ENCODE measurements around the gene SLC17A4.

The SLC17A4 gene

GRCh38 chr6:25777856-25778649 is 23.5 kb downstream of the SLC17A4 start:
- no peaks in the 10 kb centered on the region for H3K4me1 ChIP-seq (ENCODE audit: control insufficient read depth, insufficient read depth, low read length)
- H3K9ac ChIP-seq (ENCODE audit: low read length in 2 of 2): no peak overlapping the region
- no peaks in the 10 kb centered on the region for H3K9me3 ChIP-seq (ENCODE audit: control insufficient read depth in 2 of 2, low read length in 2 of 2)
- no peak overlapping the region for H3K27ac ChIP-seq (ENCODE audit: low read length)
- H3K4me3 ChIP-seq (ENCODE audit: low read length in 2 of 2): no peak overlapping the region
- H3K27me3 ChIP-seq (ENCODE audit: control insufficient read depth in 1 of 2, insufficient read depth in 2 of 2, low read length in 2 of 2): no peaks in the 10 kb centered on the region
- H3K36me3 ChIP-seq (ENCODE audit: control insufficient read depth in 2 of 2, insufficient read depth in 2 of 2, low read length in 2 of 2): no peaks in the 10 kb centered on the region

- Histone ChIP-seq H3K4me3 (ENCODE audit: low read length in 2 of 2) (no peak overlapping the region), H3K27ac (ENCODE audit: low read length) (no peak overlapping the region), H3K4me1 (ENCODE audit: control insufficient read depth, insufficient read depth, low read length) (no peaks in the 10 kb centered on the region), H3K9me3 (ENCODE audit: control insufficient read depth in 2 of 2, low read length in 2 of 2) (no peaks in the 10 kb centered on the region), H3K27me3 (ENCODE audit: control insufficient read depth in 1 of 2, insufficient read depth in 2 of 2, low read length in 2 of 2) (no peaks in the 10 kb centered on the region), H3K9ac (ENCODE audit: low read length in 2 of 2) (no peak overlapping the region), H3K36me3 (ENCODE audit: control insufficient read depth in 2 of 2, insufficient read depth in 2 of 2, low read length in 2 of 2) (no peaks in the 10 kb centered on the region)
These were observed 26.6 kb downstream of the SLC17A4 start for GRCh38 chr6:25781134-25781533.

- Histone ChIP-seq H3K36me3 (ENCODE audit: control insufficient read depth in 2 of 2, insufficient read depth in 2 of 2, low read length in 2 of 2) (no peaks in the 10 kb centered on the region), H3K4me1 (ENCODE audit: control insufficient read depth, insufficient read depth, low read length) (no peaks in the 10 kb centered on the region), H3K4me3 (ENCODE audit: low read length in 2 of 2) (no peak overlapping the region), H3K9ac (ENCODE audit: low read length in 2 of 2) (no peak overlapping the region), H3K9me3 (ENCODE audit: control insufficient read depth in 2 of 2, low read length in 2 of 2) (no peaks in the 10 kb centered on the region), H3K27me3 (ENCODE audit: control insufficient read depth in 1 of 2, insufficient read depth in 2 of 2, low read length in 2 of 2) (no peaks in the 10 kb centered on the region), H3K27ac (ENCODE audit: low read length) (no peak overlapping the region)
These were observed 32.9 kb downstream of the SLC17A4 start for GRCh38 chr6:25787428-25787827.

- Histone ChIP-seq H3K4me3 (ENCODE audit: low read length in 2 of 2) (no peak overlapping the region), H3K9ac (ENCODE audit: low read length in 2 of 2) (no peak overlapping the region), H3K9me3 (ENCODE audit: control insufficient read depth in 2 of 2, low read length in 2 of 2) (no peaks in the 10 kb centered on the region)
These were observed 33.9 kb downstream of the SLC17A4 start for GRCh38 chr6:25788305-25788922.

GRCh38 chr6:25789475-25789874 is 34.9 kb downstream of the SLC17A4 start:
- no peaks in the 10 kb centered on the region for H3K27me3 ChIP-seq (ENCODE audit: control insufficient read depth in 1 of 2, insufficient read depth in 2 of 2, low read length in 2 of 2)
- no peaks in the 10 kb centered on the region for H3K9me3 ChIP-seq (ENCODE audit: control insufficient read depth in 2 of 2, low read length in 2 of 2)
- no peak overlapping the region for H3K9ac ChIP-seq (ENCODE audit: low read length in 2 of 2)
- no peak overlapping the region for H3K27ac ChIP-seq (ENCODE audit: low read length)
- H3K4me1 ChIP-seq (ENCODE audit: control insufficient read depth, insufficient read depth, low read length): no peaks in the 10 kb centered on the region
- H3K36me3 ChIP-seq (ENCODE audit: control insufficient read depth in 2 of 2, insufficient read depth in 2 of 2, low read length in 2 of 2): no peaks in the 10 kb centered on the region
- H3K4me3 ChIP-seq (ENCODE audit: low read length in 2 of 2): no peak overlapping the region

More at GRCh38 chr6:25788305-25788922, 33.9 kb downstream of the SLC17A4 start:
- H3K27me3 ChIP-seq (ENCODE audit: control insufficient read depth in 1 of 2, insufficient read depth in 2 of 2, low read length in 2 of 2): no peaks in the 10 kb centered on the region
- H3K27ac ChIP-seq (ENCODE audit: low read length): no peak overlapping the region
- H3K36me3 ChIP-seq (ENCODE audit: control insufficient read depth in 2 of 2, insufficient read depth in 2 of 2, low read length in 2 of 2): no peaks in the 10 kb centered on the region
- no peaks in the 10 kb centered on the region for H3K4me1 ChIP-seq (ENCODE audit: control insufficient read depth, insufficient read depth, low read length)

- Histone ChIP-seq H3K9me3 (ENCODE audit: control insufficient read depth in 2 of 2, low read length in 2 of 2) (no peaks in the 10 kb centered on the region), H3K4me1 (ENCODE audit: control insufficient read depth, insufficient read depth, low read length) (no peaks in the 10 kb centered on the region), H3K4me3 (ENCODE audit: low read length in 2 of 2) (no peak overlapping the region), H3K9ac (ENCODE audit: low read length in 2 of 2) (no peak overlapping the region), H3K27ac (ENCODE audit: low read length) (no peak overlapping the region), H3K27me3 (ENCODE audit: control insufficient read depth in 1 of 2, insufficient read depth in 2 of 2, low read length in 2 of 2) (no peaks in the 10 kb centered on the region), H3K36me3 (ENCODE audit: control insufficient read depth in 2 of 2, insufficient read depth in 2 of 2, low read length in 2 of 2) (no peaks in the 10 kb centered on the region)
These were observed 37.5 kb downstream of the SLC17A4 start for GRCh38 chr6:25792016-25792415.

GRCh38 chr6:25793970-25794369 is 39.4 kb downstream of the SLC17A4 start:
- Histone ChIP-seq H3K9me3 (ENCODE audit: control insufficient read depth in 2 of 2, low read length in 2 of 2) (no peaks in the 10 kb centered on the region), H3K27me3 (ENCODE audit: control insufficient read depth in 1 of 2, insufficient read depth in 2 of 2, low read length in 2 of 2) (no peaks in the 10 kb centered on the region), H3K4me3 (ENCODE audit: low read length in 2 of 2) (no peak overlapping the region), H3K36me3 (ENCODE audit: control insufficient read depth in 2 of 2, insufficient read depth in 2 of 2, low read length in 2 of 2) (no peaks in the 10 kb centered on the region), H3K4me1 (ENCODE audit: control insufficient read depth, insufficient read depth, low read length) (no peaks in the 10 kb centered on the region), H3K9ac (ENCODE audit: low read length in 2 of 2) (no peak overlapping the region), H3K27ac (ENCODE audit: low read length) (no peak overlapping the region)

GRCh38 chr6:25794784-25795183 is 40.2 kb downstream of the SLC17A4 start:
- Histone ChIP-seq H3K27ac (ENCODE audit: low read length) (no peak overlapping the region), H3K36me3 (ENCODE audit: control insufficient read depth in 2 of 2, insufficient read depth in 2 of 2, low read length in 2 of 2) (no peaks in the 10 kb centered on the region), H3K9me3 (ENCODE audit: control insufficient read depth in 2 of 2, low read length in 2 of 2) (no peaks in the 10 kb centered on the region), H3K4me1 (ENCODE audit: control insufficient read depth, insufficient read depth, low read length) (no peaks in the 10 kb centered on the region), H3K27me3 (ENCODE audit: control insufficient read depth in 1 of 2, insufficient read depth in 2 of 2, low read length in 2 of 2) (no peaks in the 10 kb centered on the region), H3K9ac (ENCODE audit: low read length in 2 of 2) (no peak overlapping the region), H3K4me3 (ENCODE audit: low read length in 2 of 2) (no peak overlapping the region)

- no peak overlapping the region for H3K4me3 ChIP-seq (ENCODE audit: low read length in 2 of 2)
- no peaks in the 10 kb centered on the region for H3K4me1 ChIP-seq (ENCODE audit: control insufficient read depth, insufficient read depth, low read length)
- no peak overlapping the region for H3K9ac ChIP-seq (ENCODE audit: low read length in 2 of 2)
- H3K36me3 ChIP-seq (ENCODE audit: control insufficient read depth in 2 of 2, insufficient read depth in 2 of 2, low read length in 2 of 2): no peaks in the 10 kb centered on the region
- no peaks in the 10 kb centered on the region for H3K9me3 ChIP-seq (ENCODE audit: control insufficient read depth in 2 of 2, low read length in 2 of 2)
- H3K27me3 ChIP-seq (ENCODE audit: control insufficient read depth in 1 of 2, insufficient read depth in 2 of 2, low read length in 2 of 2): no peaks in the 10 kb centered on the region
- H3K27ac ChIP-seq (ENCODE audit: low read length): no peak overlapping the region
These were observed 46.9 kb downstream of the SLC17A4 start for GRCh38 chr6:25801436-25801835.

- no peak overlapping the region for H3K9ac ChIP-seq (ENCODE audit: low read length in 2 of 2)
- no peaks in the 10 kb centered on the region for H3K9me3 ChIP-seq (ENCODE audit: control insufficient read depth in 2 of 2, low read length in 2 of 2)
- no peak overlapping the region for H3K27ac ChIP-seq (ENCODE audit: low read length)
- H3K4me1 ChIP-seq (ENCODE audit: control insufficient read depth, insufficient read depth, low read length): no peaks in the 10 kb centered on the region
- H3K27me3 ChIP-seq (ENCODE audit: control insufficient read depth in 1 of 2, insufficient read depth in 2 of 2, low read length in 2 of 2): no peaks in the 10 kb centered on the region
- no peak overlapping the region for H3K4me3 ChIP-seq (ENCODE audit: low read length in 2 of 2)
- no peaks in the 10 kb centered on the region for H3K36me3 ChIP-seq (ENCODE audit: control insufficient read depth in 2 of 2, insufficient read depth in 2 of 2, low read length in 2 of 2)
These were observed 50.3 kb downstream of the SLC17A4 start for GRCh38 chr6:25804804-25805203.

- Histone ChIP-seq H3K27ac (ENCODE audit: low read length) (no peak overlapping the region), H3K4me3 (ENCODE audit: low read length in 2 of 2) (no peak overlapping the region), H3K9me3 (ENCODE audit: control insufficient read depth in 2 of 2, low read length in 2 of 2) (no peaks in the 10 kb centered on the region), H3K27me3 (ENCODE audit: control insufficient read depth in 1 of 2, insufficient read depth in 2 of 2, low read length in 2 of 2) (no peaks in the 10 kb centered on the region), H3K9ac (ENCODE audit: low read length in 2 of 2) (no peak overlapping the region), H3K4me1 (ENCODE audit: control insufficient read depth, insufficient read depth, low read length) (no peaks in the 10 kb centered on the region), H3K36me3 (ENCODE audit: control insufficient read depth in 2 of 2, insufficient read depth in 2 of 2, low read length in 2 of 2) (no peaks in the 10 kb centered on the region)
These were observed 60.7 kb downstream of the SLC17A4 start for GRCh38 chr6:25815194-25815593.

All from stomach smooth muscle (tissue), 2 donors.